Right lobe of liver (tissue), 6 donors: Measurements from ENCODE around the gene IL1RL2. TPM values are rescaled to one million over a fixed set of nuclear protein-coding genes. Genes with fewer than 3 reads are reported as not detected.

ENCODE experiments used
- ATAC-seq, 4 donors: fragments of 200-7000 bp; cut with Tn5 transposase; one replicate each; pipeline ENCODE4 v1.9.1; 2020; ENCODE audit warnings: mild to moderate bottlenecking in 4 of 4, moderate library complexity in 4 of 4
- DNase-seq, 3 donors: peaks; one replicate each; pipeline ENCODE4 v3.0.0-alpha.2; 2020
- H3K27ac ChIP-seq, 3 donors: fragments of 200-600 bp; one replicate each; pipeline ENCODE4 v1.8.0; 2022
- H3K27me3 ChIP-seq, 2 donors: fragments of 200-600 bp; one replicate each; pipeline ENCODE4 v1.8.0; 2022
- H3K36me3 ChIP-seq, 4 donors: fragments of 200-600 bp; sonication (generic) in 1 of 4; one replicate each; pipeline versions ENCODE4 v1.5.1 to v1.8.0; 2017 to 2022; ENCODE audit warnings: control low read depth in 1 of 4
- H3K4me1 ChIP-seq, 4 donors: fragments of 200-600 bp; sonication (generic) in 1 of 4; one replicate each; pipeline versions ENCODE4 v1.5.1 to v1.8.0; 2017 to 2022; ENCODE audit warnings: control low read depth in 1 of 4
- H3K4me3 ChIP-seq, 3 donors: fragments of 200-600 bp; one replicate each; pipeline ENCODE4 v1.8.0; 2022
- H3K9me3 ChIP-seq, 4 donors: fragments of 200-600 bp; sonication (generic) in 1 of 4; one replicate each; pipeline versions ENCODE4 v1.5.1 to v1.8.0; 2017 to 2022; ENCODE audit warnings: control low read depth in 1 of 4
- CTCF ChIP-seq, 4 donors: fragments of 200-600 bp in 3 of 4; fragments of 450-650 bp in 1 of 4; IDR thresholded peaks; one replicate each; pipeline versions ENCODE4 v1.5.1 to v1.8.0; 2016 to 2022; ENCODE audit warnings: antibody characterized with exemption in 4 of 4, mild to moderate bottlenecking in 2 of 4
- POLR2A ChIP-seq: fragments of 450-650 bp; IDR thresholded peaks from one replicate; pipeline ENCODE4 v1.6.1; 2017; ENCODE audit warnings: antibody characterized with exemption, mild to moderate bottlenecking
- WGBS: methylation state at CpG from one replicate; pipeline ENCODE4 v1.1.6; 2018; ENCODE audit warnings: low coverage, low lambda C conversion rate; ENCODE audit not compliant: insufficient coverage; ENCODE audit errors: missing lambda C conversion rate; 5-methylcytosine and 5-hydroxymethylcytosine counted together
- intact Hi-C, 2 donors: fragments of 100-400 bp; cut with DNase I; formaldehyde crosslinking; loops; one replicate each; pipeline versions ENCODE4 v1.11.2 to v1.14.1; 2022
- total RNA-seq, 6 experiments: library from RNA; depleted of rRNA in 2 of 6; stranded (reverse); fragments of >200 nt in 2 of 6; fragmentation: NEBNext Ultra II Directional in 3 of 6; extraction: Animal tissue kit (Norgen Biotek cat#: 25700) in 3 of 6; gene quantifications; one replicate each; pipeline versions ENCODE4 v1.1.0 to v1.2.4, GENCODE V29; 2016 to 2023
- donor health status: DM: no; HTN: yes; CAD: no.
- donor health status: DM: no; HTN: no; CAD: no.
- donor health status: DM: no; HTN: no; CAD: no.
- donor health status: DM: no; HTN: yes; CAD: no.
- donor health status: DM: no; HTN: yes; CAD: no.

The IL1RL2 gene
- total RNA-seq, 6 experiments from 2014 or later, result 1.2 to 3.1 (median 2.3) TPM

- H3K27me3 ChIP-seq, result no peaks in the 10 kb centered on the region
- peak; percentile 1 to 30 (median 14) for ATAC-seq
- intact Hi-C loops, result no loop called here
- peak overlapping the region; percentile 60 to 73 (median 60) for H3K4me3 ChIP-seq
- WGBS, result 4% methylated on average over 14 of the region's 42 CpGs
- H3K4me1 ChIP-seq, result peaks cover 0 to 11% (median 5%) of the 10 kb centered on the region in 4 donors
- H3K36me3 ChIP-seq, result peaks cover 0 to 6% (median 2%) of the 10 kb centered on the region in 4 donors
- DNase-seq, result peak in 2 of 3 donors; percentile 54 to 71
- peaks cover 0 to 12% (median 3%) of the 10 kb centered on the region in 4 donors for H3K9me3 ChIP-seq
- peak; percentile 16 for TF ChIP-seq POLR2A
- no peak for TF ChIP-seq CTCF (IDR thresholded peaks at IDR 0.05)
- H3K27ac ChIP-seq, result peak overlapping the region; percentile 86 to 89 (median 87)
These were observed 43.9 kb upstream of the IL1RL2 start for GRCh38 chr2:102142829-102143449.

GRCh38 chr2:102143450-102143985, 43.3 kb upstream of the IL1RL2 start:
- intact Hi-C loops, result no loop called here
- Histone ChIP-seq H3K36me3 (peaks cover 0 to 6% (median 2%) of the 10 kb centered on the region in 4 donors), H3K4me1 (peaks cover 0 to 11% (median 5%) of the 10 kb centered on the region in 4 donors), H3K4me3 (peak overlapping the region; percentile 60 to 73 (median 60)), H3K27ac (peak overlapping the region; percentile 86 to 89 (median 87)), H3K27me3 (no peaks in the 10 kb centered on the region), H3K9me3 (peaks cover 0 to 12% (median 3%) of the 10 kb centered on the region in 4 donors)
- no peak for DNase-seq
- peak; percentile 20 to 38 (median 24) for ATAC-seq
- TF ChIP-seq POLR2A (peak; percentile 45), CTCF (IDR thresholded peaks at IDR 0.05) (no peak)
- 45% methylated on average over 2 of the region's 10 CpGs for WGBS

GRCh38 chr2:102144128-102144527, 42.7 kb upstream of the IL1RL2 start:
- Histone ChIP-seq H3K27ac (peak overlapping the region; percentile 86 to 89 (median 87)), H3K9me3 (peaks cover 0 to 12% (median 3%) of the 10 kb centered on the region in 4 donors), H3K36me3 (peaks cover 0 to 6% (median 2%) of the 10 kb centered on the region in 4 donors), H3K4me1 (peaks cover 0 to 11% (median 5%) of the 10 kb centered on the region in 4 donors), H3K4me3 (peak overlapping the region; percentile 60 to 73 (median 60)), H3K27me3 (no peaks in the 10 kb centered on the region)
- WGBS, result 36% methylated on average over 4 of the region's 4 CpGs
- intact Hi-C loops, result no loop called here
- TF ChIP-seq CTCF (IDR thresholded peaks at IDR 0.05), result no peak
- TF ChIP-seq POLR2A, result no peak
- ATAC-seq, result no peak
- no peak for DNase-seq

GRCh38 chr2:102145107-102145506, 41.7 kb upstream of the IL1RL2 start:
- H3K9me3 ChIP-seq, result peaks cover 0 to 12% (median 3%) of the 10 kb centered on the region in 4 donors
- peaks cover 0 to 6% (median 2%) of the 10 kb centered on the region in 4 donors for H3K36me3 ChIP-seq
- ATAC-seq, result no peak
- WGBS, result 65% methylated on average over 3 of the region's 4 CpGs
- H3K27me3 ChIP-seq, result no peaks in the 10 kb centered on the region
- H3K27ac ChIP-seq, result no peak overlapping the region
- no peak for TF ChIP-seq CTCF (IDR thresholded peaks at IDR 0.05)
- no peak for TF ChIP-seq POLR2A
- peaks cover 0 to 12% (median 5%) of the 10 kb centered on the region in 4 donors for H3K4me1 ChIP-seq
- no peak for DNase-seq
- no peak overlapping the region for H3K4me3 ChIP-seq
- intact Hi-C loops, result no loop called here
